Endodermal cell (in vitro differentiated cells): Measurements from ENCODE around the gene PHETA1. TPM values are rescaled to one million over a fixed set of nuclear protein-coding genes. Genes with fewer than 3 reads are reported as not detected.

ENCODE experiments used
- DNase-seq: peaks from one replicate; pipeline ENCODE4 v3.0.0-alpha.2; 2017
- H3K27ac ChIP-seq: 2 replicates; pipeline ENCODE4 v1.5.1; 2013; ENCODE audit warnings: mild to moderate bottlenecking, low read depth, low read length, moderate library complexity
- H3K27me3 ChIP-seq: 2 replicates; pipeline ENCODE4 v1.6.1; 2013; ENCODE audit warnings: mild to moderate bottlenecking, low read length, moderate library complexity; ENCODE audit not compliant: insufficient read depth, control insufficient read depth, poor library complexity, severe bottlenecking
- H3K36me3 ChIP-seq: 2 replicates; pipeline ENCODE4 v1.7.0; 2013; ENCODE audit warnings: mild to moderate bottlenecking, low read length, moderate library complexity; ENCODE audit not compliant: control insufficient read depth, insufficient read depth
- H3K4me1 ChIP-seq: one replicate; pipeline ENCODE4 v1.7.0; 2013; ENCODE audit warnings: low read length; ENCODE audit not compliant: control insufficient read depth, insufficient read depth
- H3K4me3 ChIP-seq: 2 replicates; pipeline ENCODE4 v1.5.1; 2013; ENCODE audit warnings: mild to moderate bottlenecking, low read length, moderate library complexity
- H3K9ac ChIP-seq: 2 replicates; pipeline ENCODE4 v1.6.1; 2013; ENCODE audit warnings: mild to moderate bottlenecking, low read length, moderate library complexity; ENCODE audit not compliant: poor library complexity, severe bottlenecking; ENCODE audit errors: extremely low read depth
- H3K9me3 ChIP-seq: 2 replicates; pipeline ENCODE4 v1.6.1; 2013; ENCODE audit warnings: mild to moderate bottlenecking, low read length, moderate library complexity; ENCODE audit not compliant: control insufficient read depth
- H3K27ac Mint-ChIP-seq: 2 replicates; pipeline ENCODE4 v1.8.0; 2020; ENCODE audit warnings: mixed read lengths
- H3K27me3 Mint-ChIP-seq: 2 replicates; pipeline ENCODE4 v1.8.0; 2021; ENCODE audit warnings: mild to moderate bottlenecking, mixed read lengths; ENCODE audit not compliant: insufficient read depth
- H3K36me3 Mint-ChIP-seq: 2 replicates; pipeline ENCODE4 v1.8.0; 2020; ENCODE audit warnings: low read depth, mixed read lengths
- H3K4me1 Mint-ChIP-seq: 2 replicates; pipeline ENCODE4 v1.8.0; 2020; ENCODE audit warnings: mixed read lengths
- H3K4me3 Mint-ChIP-seq: 2 replicates; pipeline ENCODE4 v1.8.0; 2020; ENCODE audit warnings: mild to moderate bottlenecking, moderate library complexity, mixed read lengths
- H3K9me3 Mint-ChIP-seq: 2 replicates; pipeline ENCODE4 v1.8.0; 2020; ENCODE audit warnings: mild to moderate bottlenecking, mixed read lengths
- CTCF ChIP-seq: fragments of 200-600 bp; sonication (generic); conservative IDR thresholded peaks from 2 replicates; pipeline ENCODE4 v1.5.0; 2021; ENCODE audit warnings: antibody characterized with exemption, mild to moderate bottlenecking
- WGBS, 2 experiments: methylation state at CpG; one replicate each; pipeline versions ENCODE4 v1.1.5 to v1.1.7; 2013; ENCODE audit warnings: missing lambda C conversion rate in 2 of 2, mixed read lengths in 1 of 2; ENCODE audit not compliant: insufficient coverage in 1 of 2, insufficient read length in 1 of 2; 5-methylcytosine and 5-hydroxymethylcytosine counted together
- total RNA-seq, 2 donors: library from RNA; stranded (reverse); fragmentation: NEBNext Ultra II Directional in 1 of 2; extraction: Animal tissue kit (Norgen Biotek cat#: 25700) in 1 of 2; gene quantifications; 2 replicates in 1 of 2; 3 replicates in 1 of 2; pipeline ENCODE4 v1.2.1, GENCODE V29; 2021

PHETA1 gene
- total RNA-seq, 2 donors from 2014 or later: 15.0 to 19.2 TPM

GRCh38 chr12:111354511-111354910, 14.4 kb downstream of the PHETA1 start:
- Histone ChIP-seq H3K9me3 (no peaks in the 10 kb centered on the region), H3K9ac (no peak overlapping the region), H3K27me3 (no peaks in the 10 kb centered on the region), H3K4me1 (peaks cover 3% of the 10 kb centered on the region), H3K36me3 (no peaks in the 10 kb centered on the region), H3K27ac (no peak overlapping the region), H3K4me3 (no peak overlapping the region)
- Mint-ChIP-seq H3K36me3 (peaks cover 4% of the 10 kb centered on the region), H3K4me3 (no peak overlapping the region), H3K27ac (peak overlapping the region; percentile 26), H3K27me3 (no peaks in the 10 kb centered on the region), H3K9me3 (no peaks in the 10 kb centered on the region), H3K4me1 (peaks cover 4% of the 10 kb centered on the region)
- TF ChIP-seq CTCF: no peak
- 96 to 97% methylated on average over 5 of the region's 5 CpGs for WGBS, 2 experiments
- DNase-seq: no peak

GRCh38 chr12:111353603-111354295, 15.1 kb downstream of the PHETA1 start:
- Histone ChIP-seq H3K9ac (no peak overlapping the region), H3K27me3 (no peaks in the 10 kb centered on the region), H3K27ac (no peak overlapping the region), H3K4me1 (peaks cover 3% of the 10 kb centered on the region), H3K4me3 (no peak overlapping the region), H3K36me3 (peaks cover 5% of the 10 kb centered on the region), H3K9me3 (peaks cover 4% of the 10 kb centered on the region)
- H3K9me3 Mint-ChIP-seq: peaks cover 6% of the 10 kb centered on the region
- H3K36me3 Mint-ChIP-seq: peaks cover 12% of the 10 kb centered on the region
- H3K4me3 Mint-ChIP-seq: no peak overlapping the region
- 67 to 71% methylated on average over 3 to 5 of the region's 5 CpGs for WGBS, 2 experiments
- TF ChIP-seq CTCF: peak; percentile 44
- H3K27me3 Mint-ChIP-seq: no peaks in the 10 kb centered on the region
- DNase-seq: peak; percentile 91
- peaks cover 4% of the 10 kb centered on the region for H3K4me1 Mint-ChIP-seq
- peak overlapping the region; percentile 79 for H3K27ac Mint-ChIP-seq

- Histone ChIP-seq H3K9me3 (peaks cover 9% of the 10 kb centered on the region), H3K27ac (no peak overlapping the region), H3K4me3 (no peak overlapping the region), H3K27me3 (no peaks in the 10 kb centered on the region), H3K36me3 (peaks cover 11% of the 10 kb centered on the region), H3K9ac (no peak overlapping the region), H3K4me1 (peaks cover 3% of the 10 kb centered on the region)
- Mint-ChIP-seq H3K9me3 (peaks cover 14% of the 10 kb centered on the region), H3K36me3 (peaks cover 19% of the 10 kb centered on the region), H3K27me3 (no peaks in the 10 kb centered on the region), H3K4me1 (peaks cover 4% of the 10 kb centered on the region), H3K4me3 (no peak overlapping the region), H3K27ac (peak overlapping the region; percentile 79)
- TF ChIP-seq CTCF: no peak
- 92 to 93% methylated on average over 3 to 7 of the region's 7 CpGs for WGBS, 2 experiments
- no peak for DNase-seq
Measured at GRCh38 chr12:111353026-111353425, 15.9 kb downstream of the PHETA1 start.
